SU-DHL-6 (cell line): ENCODE results near the gene ECHS1.
A peak's percentile ranks its signal among the peaks of the same experiment; 100 is the strongest.

Experiments used
- H2AFZ ChIP-seq: fragments of 200-600 bp; sonication (generic); 2 replicates; pipeline ENCODE4 v1.6.1; 2014; ENCODE audit warnings: low read depth, mild to moderate bottlenecking, moderate library complexity, mixed read lengths, antibody characterized with exemption, low read length; ENCODE audit not compliant: severe bottlenecking
- H3F3A ChIP-seq: fragments of 200-600 bp; shearing (Covaris generic); 2 replicates; pipeline ENCODE4 v1.6.0; 2016; ENCODE audit warnings: antibody characterized with exemption, mild to moderate bottlenecking; ENCODE audit not compliant: insufficient read depth
- H3K27ac ChIP-seq: fragments of 200-600 bp; sonication (generic); 2 replicates; pipeline ENCODE4 v1.5.1; 2016; ENCODE audit warnings: low read depth, mild to moderate bottlenecking, low read length, moderate library complexity, mixed read lengths
- H3K27me3 ChIP-seq: fragments of 200-600 bp; sonication (generic), shearing (Covaris generic); 2 replicates; pipeline ENCODE4 v1.6.0; 2014; ENCODE audit warnings: mild to moderate bottlenecking, low read length
- H3K36me3 ChIP-seq: fragments of 200-600 bp; sonication (generic); 2 replicates; pipeline ENCODE4 v1.6.1; 2014; ENCODE audit warnings: mild to moderate bottlenecking, low read length, mixed read lengths
- H3K4me2 ChIP-seq: fragments of 300-600, 200-600 bp; shearing (Covaris generic), sonication (generic); 2 replicates; pipeline ENCODE4 v1.6.0; 2014; ENCODE audit warnings: low read length, low read depth, mild to moderate bottlenecking; ENCODE audit not compliant: poor library complexity, severe bottlenecking
- H3K4me3 ChIP-seq: fragments of 200-600 bp; sonication (generic); 2 replicates; pipeline ENCODE4 v1.5.1; 2014; ENCODE audit warnings: antibody characterized with exemption, low read length, mild to moderate bottlenecking, mixed read lengths; ENCODE audit not compliant: insufficient read depth, poor library complexity, severe bottlenecking
- H3K79me2 ChIP-seq: fragments of 200-600 bp; sonication (generic); 2 replicates; pipeline ENCODE4 v1.6.1; 2014; ENCODE audit warnings: mild to moderate bottlenecking, low read length, moderate library complexity; ENCODE audit not compliant: insufficient read depth
- H3K9ac ChIP-seq: fragments of 200-600 bp; sonication (generic); 2 replicates; pipeline ENCODE4 v1.7.0; 2014; ENCODE audit warnings: mild to moderate bottlenecking, low read length
- H3K9me2 ChIP-seq: fragments of 200-600 bp; sonication (generic); replicated peaks from 2 replicates; pipeline ENCODE4 v1.6.1; 2014; ENCODE audit warnings: low read length; ENCODE audit not compliant: insufficient read depth
- H3K9me3 ChIP-seq: fragments of 200-600 bp; sonication (generic); 2 replicates; pipeline ENCODE4 v1.6.1; 2014; ENCODE audit warnings: low read length, mixed read lengths; ENCODE audit not compliant: insufficient read depth
- H4K20me1 ChIP-seq: fragments of 200-600 bp; sonication (generic); 2 replicates; pipeline ENCODE4 v1.6.1; 2014; ENCODE audit warnings: low read depth, mild to moderate bottlenecking, antibody characterized with exemption, low read length, moderate library complexity, mixed read lengths
- CTCF ChIP-seq: fragments of 200-600 bp; sonication (generic); IDR thresholded peaks from one replicate; pipeline ENCODE4 v1.5.1; 2017; ENCODE audit warnings: antibody characterized with exemption, mild to moderate bottlenecking, low read length, moderate library complexity; ENCODE audit not compliant: insufficient read depth, poor library complexity, severe bottlenecking
- EZH2phosphoT487 ChIP-seq: fragments of 200-600 bp; sonication (generic), shearing (Covaris generic); conservative IDR thresholded peaks from 2 replicates; pipeline ENCODE4 v1.6.1; 2018; ENCODE audit warnings: mild to moderate bottlenecking, antibody characterized with exemption, low read length, moderate library complexity, mixed read lengths

ECHS1 gene

GRCh38 chr10:133379801-133380666 lies 6.9 kb upstream of the ECHS1 start:
- Histone ChIP-seq H3K79me2 (no peaks in the 10 kb centered on the region), H3K9ac (peak overlapping the region; percentile 46; the same call in 1 of the 2 replicates), H2AFZ (no peak overlapping the region)

GRCh38 chr10:133379152-133379800 lies 6.1 kb upstream of the ECHS1 start, which contains the start of gene PAOX:
Gene PAOX, plus strand, starts transcription at chr10:133379262. Its CDS starts 55 bp downstream, at chr10:133379317.
- H4K20me1 ChIP-seq: no peaks in the 10 kb centered on the region
- H3K9ac ChIP-seq: peak within 1 kb of the TSS; percentile 64
- H3K4me3 ChIP-seq: peak within 1 kb of the TSS; percentile 76
- H2AFZ ChIP-seq: peak within 1 kb of the TSS; percentile 98
- H3K4me2 ChIP-seq: peak within 1 kb of the TSS; percentile 96
- peaks cover 5% of the 10 kb centered on the region for H3F3A ChIP-seq
- H3K9me2 ChIP-seq: no peaks in the 10 kb centered on the region
- H3K9me3 ChIP-seq: no peaks in the 10 kb centered on the region
- no peaks in the 10 kb centered on the region for H3K79me2 ChIP-seq
- H3K27me3 ChIP-seq: no peaks in the 10 kb centered on the region
- no peaks in the 10 kb centered on the region for H3K36me3 ChIP-seq
- no peak for TF ChIP-seq EZH2phosphoT487
- no peak for TF ChIP-seq CTCF
- H3K27ac ChIP-seq: no peak within 1 kb of the TSS

More at GRCh38 chr10:133379801-133380666, 6.9 kb upstream of the ECHS1 start:
- Histone ChIP-seq H3K4me2 (peak overlapping the region; percentile 48), H4K20me1 (no peaks in the 10 kb centered on the region), H3F3A (no peaks in the 10 kb centered on the region), H3K27me3 (no peaks in the 10 kb centered on the region), H3K9me3 (no peaks in the 10 kb centered on the region), H3K27ac (no peak overlapping the region), H3K9me2 (no peaks in the 10 kb centered on the region), H3K4me3 (no peak overlapping the region), H3K36me3 (no peaks in the 10 kb centered on the region)
- no peak for TF ChIP-seq CTCF

- Histone ChIP-seq H3K4me2 (peak overlapping the region; percentile 96), H3K79me2 (no peaks in the 10 kb centered on the region), H3K9ac (peak overlapping the region; percentile 64), H3K27me3 (no peaks in the 10 kb centered on the region), H3K27ac (no peak overlapping the region), H3F3A (peaks cover 5% of the 10 kb centered on the region), H4K20me1 (no peaks in the 10 kb centered on the region), H3K36me3 (no peaks in the 10 kb centered on the region), H3K4me3 (peak overlapping the region; percentile 76), H3K9me2 (no peaks in the 10 kb centered on the region), H2AFZ (peak overlapping the region; percentile 98), H3K9me3 (no peaks in the 10 kb centered on the region)
- TF ChIP-seq EZH2phosphoT487 (no peak), CTCF (no peak)
Measured at GRCh38 chr10:133378251-133379096, 5.3 kb upstream of the ECHS1 start.
